KBM-7 (cell line): Measurements from ENCODE around the gene COIL.
A peak's percentile ranks its signal among the peaks of the same experiment; 100 is the strongest.

Experiments
- DNase-seq: peaks from one replicate; pipeline ENCODE4 v3.0.0-alpha.2; 2015
- in situ Hi-C: fragments of 300-500 bp; cut with MboI; formaldehyde crosslinking; loops from 2 replicates; pipeline ENCODE4 v1.14.3; 2020; ENCODE audit warnings: low sequenced_read_pairs, low pct_unique_long_range_greater_than_20kb, mixed read lengths

COIL gene

DNA sequence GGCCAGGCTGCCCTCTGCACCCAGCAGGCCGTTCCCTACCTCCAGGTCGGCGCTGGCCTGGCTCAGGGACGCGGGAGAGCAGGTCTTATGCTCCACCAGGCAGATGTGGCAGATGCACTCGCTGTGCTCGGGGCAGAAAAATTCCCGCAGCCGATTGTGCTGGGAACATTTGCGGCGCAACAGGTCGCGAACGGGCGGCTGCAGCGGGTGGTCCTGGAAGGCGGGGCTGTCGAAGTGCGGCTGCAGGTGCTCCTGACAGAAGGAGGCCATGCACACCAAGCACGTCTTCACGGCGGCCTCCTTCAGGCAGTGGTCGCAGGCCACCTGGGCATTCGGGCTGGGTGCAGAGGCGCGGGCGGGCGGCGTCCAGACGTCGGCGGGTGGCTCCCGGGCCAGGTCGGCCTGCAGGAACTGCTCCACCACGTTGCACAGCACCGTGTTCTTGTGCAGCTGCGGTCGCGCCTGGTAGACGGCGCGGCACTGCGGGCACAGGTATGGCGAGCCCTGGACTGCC, 47.4 kb downstream of the COIL start:
- in situ Hi-C loops: no loop called here
- no peak for DNase-seq

DNA sequence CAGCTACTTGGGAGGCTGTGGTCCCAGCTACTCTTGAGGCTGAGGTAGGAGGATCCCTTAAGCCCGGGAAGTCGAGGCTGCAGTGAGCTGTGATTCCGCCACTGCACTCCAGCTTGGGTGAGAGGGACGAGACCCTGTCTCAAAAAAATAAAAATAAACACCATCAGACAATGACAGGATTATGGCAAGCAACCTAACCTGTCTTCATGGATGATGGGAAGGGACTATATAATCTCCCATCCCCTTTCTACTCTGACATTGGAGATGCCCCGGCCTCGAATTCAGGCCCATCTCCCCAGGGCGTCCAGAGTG, 47.9 kb downstream of the COIL start:
- peak; percentile 14 for DNase-seq
- in situ Hi-C loops: no loop called here

DNA sequence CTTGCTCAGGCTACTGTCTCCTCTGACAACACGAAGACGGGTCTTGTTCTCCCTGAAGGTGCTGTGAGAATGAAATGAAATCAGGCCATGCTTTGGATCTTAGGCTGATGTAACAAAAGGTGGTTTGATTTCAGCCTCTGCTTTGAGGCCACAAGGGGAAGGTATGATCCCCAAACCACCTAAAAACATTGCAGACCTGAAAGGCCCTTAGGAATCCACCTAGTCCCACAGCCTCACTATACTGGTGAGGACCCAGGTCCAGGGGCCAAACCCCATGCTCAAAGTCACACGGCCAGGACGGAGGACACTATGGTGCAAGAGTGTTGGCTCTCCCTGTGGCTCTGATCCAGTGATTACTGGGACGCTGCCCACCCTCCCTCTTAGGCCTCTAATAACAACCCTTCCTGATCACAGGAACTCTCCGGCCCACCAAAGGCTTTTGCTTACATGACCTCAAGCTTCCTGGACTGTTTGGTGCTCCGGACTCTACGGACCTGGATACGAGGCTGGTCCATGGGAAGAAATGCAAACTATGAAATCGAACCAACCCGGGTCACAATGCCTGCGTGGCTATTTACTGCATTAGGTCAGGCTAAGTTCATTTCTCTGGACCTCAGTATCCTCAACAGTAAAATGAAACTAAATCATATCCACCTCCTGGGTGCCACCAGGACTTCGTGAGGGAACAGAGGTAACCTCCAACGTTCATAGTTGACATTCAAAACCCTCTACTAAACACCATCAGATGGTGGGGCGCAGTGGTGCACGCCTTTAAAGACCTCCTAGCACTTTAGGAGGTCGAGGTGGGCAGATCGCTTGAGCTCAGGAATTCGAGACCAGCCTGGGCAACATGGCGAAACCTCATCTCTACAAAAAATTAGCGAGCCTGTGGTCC, 48.5 kb downstream of the COIL start:
- DNase-seq: peak; percentile 16
- in situ Hi-C loops: no loop called here

DNA sequence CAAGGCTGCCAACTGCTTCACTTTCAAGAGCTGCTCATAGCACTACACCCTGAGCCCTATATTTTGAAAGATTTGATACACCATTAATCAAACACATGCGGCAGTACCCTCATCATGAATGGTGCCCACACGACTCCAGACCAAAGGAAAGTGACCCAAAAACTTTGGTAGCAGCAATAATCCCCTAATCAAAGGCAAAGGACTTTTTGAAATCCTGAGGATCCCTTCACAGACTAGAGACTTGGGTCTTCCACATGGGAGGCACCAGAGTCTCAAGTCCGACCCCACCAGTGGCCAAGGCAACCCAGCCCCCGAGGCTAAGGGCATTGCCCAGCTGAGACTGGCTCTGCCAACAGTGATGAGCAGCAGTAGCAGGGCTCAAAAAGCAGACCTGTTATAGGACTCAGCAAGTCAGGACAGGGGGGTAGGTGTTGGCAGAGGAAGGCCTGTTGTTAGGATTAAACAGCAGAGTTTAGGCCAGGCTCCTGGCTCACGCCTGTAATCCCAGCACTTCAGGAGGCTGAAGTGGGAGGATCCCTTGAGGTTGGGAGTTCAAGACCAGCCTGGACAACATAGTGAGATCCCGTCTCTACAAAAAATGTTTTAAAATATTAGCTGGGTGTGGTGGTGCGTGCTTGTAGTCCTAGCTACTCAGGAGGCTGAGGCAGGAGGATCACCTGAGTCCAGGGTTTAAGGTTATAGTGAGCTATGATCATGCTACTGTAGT, 50.2 kb downstream of the COIL start:
- in situ Hi-C loops: no loop called here
- DNase-seq: no peak

DNA sequence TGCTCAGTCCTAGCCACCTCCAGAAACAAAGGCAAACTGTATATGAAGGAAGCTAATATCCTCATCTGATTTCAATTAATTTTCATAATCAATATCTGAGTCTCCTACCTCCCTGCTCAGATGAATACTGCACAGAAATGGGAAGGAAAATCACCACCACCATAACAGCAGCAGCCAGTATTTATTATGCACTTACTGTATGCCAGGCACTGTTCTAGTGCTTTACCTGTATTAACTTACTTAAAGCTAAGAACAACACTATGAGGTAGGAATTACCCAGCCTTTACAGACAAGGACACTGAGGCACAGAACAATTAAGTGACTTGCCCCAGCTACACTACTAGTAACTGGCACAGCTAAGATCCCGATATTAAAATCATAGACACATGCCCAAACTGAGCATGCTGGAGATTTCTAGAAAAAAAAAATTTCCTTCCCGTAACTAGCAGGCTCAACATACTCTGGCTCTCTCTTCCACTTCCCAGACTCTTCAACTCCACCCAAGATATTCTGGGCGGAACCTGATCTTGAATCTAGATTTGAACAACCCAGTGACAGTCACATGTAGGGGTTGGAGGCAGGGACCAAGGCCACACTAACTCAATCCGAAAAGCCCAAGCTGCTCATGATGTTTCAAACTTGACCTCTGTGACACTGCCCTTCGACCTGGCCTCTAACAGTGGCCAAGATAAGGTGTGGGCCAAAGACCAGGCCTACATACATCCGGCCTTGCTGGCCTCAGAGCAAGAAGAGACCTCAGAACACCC, 50.9 kb downstream of the COIL start:
- no peak for DNase-seq
- in situ Hi-C loops: no loop called here

DNA sequence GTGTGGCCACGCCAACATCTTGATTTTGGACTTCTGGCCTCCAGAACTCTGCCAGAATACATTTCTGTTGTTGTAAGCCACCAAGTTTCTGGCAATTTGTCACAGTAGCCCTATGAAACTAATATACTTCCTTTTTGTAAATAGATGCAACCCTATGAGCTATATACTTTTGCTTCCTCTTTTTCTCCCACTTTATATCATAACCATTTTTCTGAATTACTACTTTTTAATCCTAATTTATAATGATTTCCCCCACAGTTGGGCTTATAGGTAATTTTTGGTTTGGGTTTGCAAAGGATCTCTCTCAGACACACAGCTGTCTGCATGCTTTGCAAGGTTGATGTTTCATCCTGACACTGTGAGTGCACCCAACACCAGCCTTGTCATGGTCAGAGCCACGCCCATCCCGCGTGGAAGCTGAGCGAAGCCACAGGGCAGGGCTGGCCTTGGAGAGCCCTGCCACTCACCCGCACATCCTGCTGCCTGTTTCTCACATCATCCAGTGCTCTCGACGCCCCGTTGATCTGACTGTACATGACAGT, 52.8 kb downstream of the COIL start:
- peak; percentile 69 for DNase-seq
- in situ Hi-C loops: no loop called here

DNA sequence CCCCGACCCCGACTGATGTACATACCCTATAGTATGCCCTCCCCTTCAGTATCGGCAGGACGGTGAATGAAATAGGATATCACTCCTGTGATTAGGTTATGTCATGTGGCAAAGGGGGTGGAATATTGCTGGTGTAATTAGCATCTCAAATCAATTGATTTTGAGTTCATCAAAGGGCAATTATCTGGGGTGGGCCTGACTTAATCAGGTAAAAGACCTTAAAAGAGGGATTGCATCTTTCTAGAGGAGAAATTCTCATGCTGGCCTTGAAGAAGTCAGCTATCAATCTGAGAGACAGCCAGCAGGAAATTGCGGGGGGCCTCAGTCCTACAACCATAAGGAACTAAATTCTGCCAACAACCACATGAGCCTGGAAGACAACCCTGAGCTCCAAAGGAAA, 57.3 kb downstream of the COIL start:
- in situ Hi-C loops: no loop called here
- DNase-seq: no peak

DNA sequence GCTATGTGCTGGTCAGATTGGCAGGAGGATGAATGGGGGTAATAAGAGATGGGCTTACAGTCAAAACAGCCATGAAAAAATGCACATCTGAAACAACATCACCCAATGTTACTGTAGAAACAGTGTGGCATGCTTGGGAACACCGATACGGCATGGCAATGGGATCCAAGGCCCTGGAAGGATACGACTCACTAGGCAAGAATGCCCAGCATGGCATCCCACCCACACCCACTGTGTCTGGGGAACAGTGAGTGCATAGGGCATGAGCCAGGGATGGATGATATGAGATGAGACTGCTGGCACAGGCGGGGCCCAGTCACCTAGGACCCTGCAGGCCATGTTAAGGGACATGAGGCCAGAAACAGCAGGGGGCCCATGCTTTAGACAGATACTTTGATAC, 58.5 kb downstream of the COIL start:
- DNase-seq: no peak
- in situ Hi-C loops: no loop called here

DNA sequence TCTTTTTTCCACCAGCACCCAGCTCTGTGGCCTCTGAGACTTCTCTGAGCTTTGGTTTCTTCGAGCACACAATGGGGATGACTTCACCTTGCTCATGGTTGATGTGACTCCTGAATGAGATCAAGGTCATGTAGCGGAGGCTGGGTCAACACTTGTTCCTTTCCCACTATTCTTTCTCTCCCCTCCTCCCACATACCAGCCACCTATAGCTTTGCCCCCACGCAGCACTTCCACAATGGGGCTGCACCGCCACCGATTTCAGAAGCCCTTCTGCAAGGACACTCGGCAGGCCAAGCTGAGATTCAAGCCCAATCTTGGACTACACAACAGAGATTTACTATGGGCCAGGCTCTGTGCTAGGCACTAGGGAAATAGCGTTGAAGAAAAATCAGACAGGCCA, 61.4 kb downstream of the COIL start:
- no peak for DNase-seq
- in situ Hi-C loops: no loop called here

DNA sequence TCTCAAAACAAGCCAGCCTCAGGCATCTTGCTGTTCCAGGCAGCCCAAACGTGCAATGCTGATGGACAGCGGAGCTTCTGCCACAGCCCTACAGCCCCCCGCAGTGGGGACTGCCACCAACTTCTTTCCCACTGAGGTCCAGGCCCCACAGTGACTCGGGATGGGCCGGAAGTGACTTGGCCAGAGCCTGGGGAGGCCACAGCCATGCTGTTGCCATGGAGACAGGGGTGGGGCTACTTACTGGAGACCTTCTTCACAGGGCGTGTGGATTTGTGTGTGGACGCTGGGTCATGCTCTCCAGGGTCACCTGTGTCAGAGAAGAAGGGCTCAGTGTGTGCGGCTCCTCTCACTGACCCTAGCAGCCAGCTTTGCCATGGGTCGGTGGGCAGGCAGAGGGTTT, 62.0 kb downstream of the COIL start:
- no peak for DNase-seq
- in situ Hi-C loops: no loop called here

DNA sequence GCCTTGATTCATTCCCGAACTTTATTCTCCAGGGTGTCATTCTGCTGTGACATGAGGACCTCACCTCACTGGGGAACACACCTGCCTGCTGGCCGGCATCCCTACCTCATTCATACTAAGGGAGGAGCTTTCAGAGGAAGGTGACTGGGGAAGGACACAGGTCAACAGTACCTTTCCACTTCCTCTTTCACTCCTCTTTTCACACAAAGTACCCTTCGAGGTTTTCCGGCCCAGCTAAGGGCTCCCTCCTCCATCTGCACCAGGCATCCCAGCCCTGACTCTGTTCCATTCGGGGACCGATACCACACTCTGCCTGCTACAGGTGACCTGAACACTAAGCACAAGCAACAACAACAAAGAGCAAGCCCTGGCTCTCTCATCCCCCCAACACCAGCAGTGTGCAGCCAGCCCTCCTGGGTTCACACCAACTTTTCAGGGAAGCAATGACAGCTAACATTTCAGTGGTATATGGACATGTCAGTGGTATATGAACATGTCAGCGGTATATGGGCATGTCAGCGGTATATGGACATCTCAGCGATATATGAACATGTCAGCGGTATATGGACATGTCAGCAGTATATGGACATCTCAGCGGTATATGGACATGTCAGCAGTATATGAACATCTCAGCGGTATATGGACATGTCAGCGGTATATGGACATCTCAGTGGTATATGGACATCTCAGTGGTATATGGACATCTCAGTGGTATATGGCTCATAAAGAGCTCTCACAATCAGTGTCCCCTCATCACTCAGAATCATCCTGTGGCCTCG, 63.0 kb downstream of the COIL start:
- no peak for DNase-seq
- in situ Hi-C loops: no loop called here

DNA sequence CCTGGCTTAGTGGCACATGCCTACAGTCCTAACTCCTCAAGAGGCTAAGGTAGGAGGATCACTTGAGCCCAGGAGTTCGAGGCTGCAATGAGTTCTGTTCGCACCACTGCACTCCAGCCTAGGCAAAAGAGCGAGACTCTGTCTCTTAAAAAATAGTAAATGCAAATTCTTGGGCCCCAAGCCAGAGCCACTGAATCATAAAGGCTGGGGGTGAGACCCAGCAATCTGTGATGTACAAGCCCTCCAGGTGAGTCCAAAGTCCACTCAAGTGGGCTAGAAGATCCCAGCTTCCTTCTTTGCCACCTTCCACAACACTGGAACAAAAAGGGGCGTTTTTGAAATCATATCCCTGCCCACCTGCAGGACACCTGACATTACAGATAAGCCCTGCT, 63.9 kb downstream of the COIL start:
- no peak for DNase-seq
- in situ Hi-C loops: no loop called here

DNA sequence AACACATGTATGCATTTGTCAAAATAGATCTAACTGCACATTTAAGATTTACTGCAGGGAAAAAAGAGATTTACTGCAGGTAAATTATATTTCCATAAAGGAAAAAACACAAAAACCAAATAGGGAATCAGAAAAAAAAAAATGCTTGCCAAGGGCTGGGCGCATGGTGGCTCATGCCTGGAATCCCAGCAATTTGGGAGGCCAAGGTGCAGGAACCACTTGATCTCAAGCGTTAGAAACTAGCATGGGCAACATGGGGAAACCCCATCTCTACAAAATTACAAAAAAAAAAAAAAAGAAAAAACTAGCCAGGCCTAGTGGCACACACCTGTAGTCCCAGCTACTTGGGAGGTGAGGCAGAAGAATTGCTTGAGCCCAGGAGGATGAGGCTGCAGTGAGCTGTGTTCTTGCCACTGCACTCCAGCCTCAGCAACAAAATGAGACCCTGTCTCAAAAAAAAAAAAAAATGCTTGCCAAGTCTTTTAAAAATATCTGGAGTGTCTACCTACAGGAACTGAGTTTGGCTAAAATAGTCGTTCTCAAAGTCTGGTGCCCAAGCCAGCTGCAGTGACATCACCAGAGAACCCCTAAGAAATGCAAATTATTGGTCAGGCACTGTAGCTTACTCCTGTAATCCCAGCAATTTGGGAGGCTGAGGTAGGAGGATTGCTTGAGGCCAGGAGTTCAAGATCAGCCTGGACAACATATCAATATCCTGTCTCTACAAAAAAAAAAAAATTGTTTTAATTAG, 64.5 kb downstream of the COIL start:
- DNase-seq: no peak
- in situ Hi-C loops: no loop called here

DNA sequence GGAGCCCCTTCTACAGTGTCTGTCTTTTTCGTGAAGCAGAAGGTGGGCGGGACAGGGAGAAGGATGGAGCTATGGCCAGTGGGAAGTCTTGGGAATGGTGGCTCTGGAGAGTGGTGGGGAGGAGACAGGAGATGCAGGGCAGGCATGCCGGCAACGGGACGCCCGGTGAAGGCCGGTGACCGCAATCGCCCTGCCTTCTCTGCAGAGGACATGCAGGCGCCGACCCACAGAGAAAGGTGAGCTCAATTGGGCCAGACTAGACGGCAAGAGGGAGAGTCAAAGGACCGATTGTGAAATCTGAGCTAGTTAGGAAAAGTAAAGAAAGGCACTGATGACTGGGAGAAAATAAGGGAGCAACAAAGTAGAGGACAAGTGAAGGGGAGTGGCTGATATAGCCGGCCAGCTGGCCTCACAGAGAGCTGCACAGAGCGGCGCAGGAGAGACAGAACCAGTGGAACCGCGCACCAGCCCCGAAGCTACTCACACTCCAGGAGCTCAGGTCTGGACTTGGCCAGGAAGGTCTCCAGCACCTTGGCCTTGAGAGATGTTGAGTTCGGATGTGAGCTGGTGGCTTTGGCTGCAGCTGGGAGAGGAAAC, 65.9 kb downstream of the COIL start:
- DNase-seq: no peak
- in situ Hi-C loops: no loop called here

DNA sequence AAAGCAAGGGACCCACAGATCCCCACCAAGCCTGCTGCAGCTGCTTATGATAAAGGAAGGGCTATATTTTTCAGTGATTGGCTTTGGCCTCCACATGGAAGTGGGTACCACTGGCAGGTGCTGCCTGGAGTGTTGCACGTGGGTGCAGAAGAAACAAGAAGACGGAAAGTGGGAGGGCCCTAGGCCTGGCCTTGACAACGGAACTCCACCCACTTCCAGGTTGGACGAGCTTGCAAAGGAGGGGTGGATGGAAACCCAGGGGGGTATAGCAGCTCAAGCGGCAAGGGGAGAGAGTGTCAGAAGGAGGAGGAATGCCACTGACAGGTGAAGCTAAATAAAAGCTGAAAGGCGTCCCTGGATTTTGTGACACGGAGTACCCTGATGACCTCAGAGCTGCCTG, 67.3 kb downstream of the COIL start:
- DNase-seq: no peak

DNA sequence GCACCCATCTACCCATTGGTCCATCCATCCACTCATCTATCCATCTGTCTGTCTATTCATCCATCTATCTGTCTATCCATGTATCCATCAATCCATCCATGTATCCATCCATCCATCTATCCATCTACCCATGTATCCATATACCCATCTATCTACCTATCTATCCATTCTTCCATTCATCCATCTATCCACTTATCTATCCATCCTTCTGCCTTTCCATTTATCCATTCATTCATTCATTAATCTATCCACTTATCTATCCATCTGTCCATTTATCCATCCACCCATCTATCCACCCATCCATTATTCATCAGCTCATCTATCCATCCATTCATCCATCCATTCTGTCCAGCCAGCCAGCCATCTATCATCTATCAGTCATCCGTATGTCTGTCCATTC, 68.5 kb downstream of the COIL start:
- no peak for DNase-seq
- in situ Hi-C loops: no loop called here

More for the DNA sequence above, 67.3 kb downstream of the COIL start:
- in situ Hi-C loops: no loop called here

DNA sequence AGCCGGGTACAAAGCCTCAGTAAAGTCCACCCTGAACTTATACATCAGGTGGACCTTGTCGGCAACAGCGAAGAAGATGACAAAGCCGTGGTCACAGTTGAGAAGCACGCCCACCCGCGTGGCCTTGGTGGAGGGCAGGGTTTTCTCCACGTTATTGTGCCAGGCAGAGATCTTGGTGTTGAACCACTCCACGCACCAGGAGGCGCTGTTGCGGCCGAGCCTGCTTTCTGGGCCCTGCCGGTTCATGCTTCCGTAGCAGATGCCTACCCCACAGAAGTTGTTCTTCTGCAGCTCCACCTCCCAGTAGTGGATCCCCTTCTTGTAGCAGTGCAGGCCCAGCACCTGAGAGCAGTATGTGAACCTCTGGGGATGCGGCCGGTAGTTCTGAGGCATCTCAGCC, 69.1 kb downstream of the COIL start:
- in situ Hi-C loops: no loop called here
- peak; percentile 32 for DNase-seq
